ENCODE measurements around the gene SPAG9. TPM values are rescaled to one million over a fixed set of nuclear protein-coding genes. Genes with fewer than 3 reads are reported as not detected.
"Not testable (repeated sequence)": the region's sequence is repeated elsewhere in the genome, so short reads cannot be mapped to it uniquely, and the experiment has no call there.

Gene SPAG9
- total RNA-seq, 3 donors from 2014 or later: 37.2 to 45.6 (median 37.4) TPM

DNA sequence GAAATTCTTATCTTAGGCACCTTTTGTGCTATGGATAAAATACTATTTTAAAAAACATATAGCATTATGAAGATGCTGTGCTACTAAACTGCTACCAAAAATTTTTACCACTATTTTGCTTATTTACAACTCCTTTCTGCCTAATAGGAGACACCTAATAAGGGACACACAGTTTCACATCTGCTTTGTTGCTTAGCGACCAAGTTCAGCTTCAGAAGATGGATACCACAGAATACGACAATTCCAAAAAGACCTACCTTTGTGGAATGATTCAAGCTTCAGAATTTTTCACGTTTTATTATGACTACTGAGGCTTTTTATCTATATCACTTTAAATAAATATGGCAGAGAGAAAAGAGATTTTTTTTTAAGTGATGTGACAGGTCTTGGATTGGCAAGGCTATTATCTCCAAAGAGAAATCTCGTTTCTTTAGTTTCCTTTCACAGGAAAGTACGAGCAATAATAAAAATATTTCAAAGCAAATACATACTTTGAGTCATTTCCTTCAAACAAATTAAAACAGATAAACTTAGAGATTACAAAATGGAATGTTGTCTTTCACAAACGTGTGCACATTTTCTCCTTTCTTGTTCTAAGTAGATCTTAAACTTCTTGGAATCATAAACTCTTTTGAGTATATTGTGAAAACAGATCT lies 35.4 kb downstream of the SPAG9 start:
- H3K9me3 Mint-ChIP-seq: no peaks in the 10 kb centered on the region
- DNase-seq (no peak), ATAC-seq (peak in 1 of 2 donors; percentile 34)
- peaks cover 8% of the 10 kb centered on the region for H3K36me3 Mint-ChIP-seq (ENCODE audit: insufficient read depth)
- H3K27me3 Mint-ChIP-seq (ENCODE audit: low read depth): no peaks in the 10 kb centered on the region
- H3K4me1 Mint-ChIP-seq (ENCODE audit: low read depth): peaks cover 21% of the 10 kb centered on the region
- no peak overlapping the region for H3K4me3 Mint-ChIP-seq

DNA sequence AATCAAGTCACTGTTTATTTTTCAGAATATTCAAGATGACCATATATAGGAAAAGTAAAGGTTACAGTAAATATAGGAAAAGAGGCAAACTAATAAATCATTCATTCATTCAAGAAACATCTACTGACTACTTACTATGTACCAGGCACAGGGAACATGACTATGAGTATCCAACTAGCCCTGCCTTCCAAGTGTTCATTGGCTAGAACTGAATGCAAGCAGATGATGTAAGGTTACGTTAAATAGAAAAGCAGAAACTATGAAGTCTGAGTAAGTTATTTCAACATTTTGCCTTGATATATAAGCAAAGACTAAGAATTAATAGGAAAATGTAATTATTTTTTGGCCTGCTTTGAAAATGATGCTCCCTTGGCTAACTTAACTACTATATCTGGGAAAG lies 36.7 kb downstream of the SPAG9 start:
- DNase-seq: no peak
- no peak overlapping the region for H3K4me3 Mint-ChIP-seq
- H3K27me3 Mint-ChIP-seq (ENCODE audit: low read depth): no peaks in the 10 kb centered on the region
- no peaks in the 10 kb centered on the region for H3K9me3 Mint-ChIP-seq
- no peak for ATAC-seq
- peaks cover 10% of the 10 kb centered on the region for H3K36me3 Mint-ChIP-seq (ENCODE audit: insufficient read depth)
- H3K4me1 Mint-ChIP-seq (ENCODE audit: low read depth): peaks cover 21% of the 10 kb centered on the region

GRCh38 chr17:51083364-51083763 lies 37.3 kb downstream of the SPAG9 start:
- H3K9me3 Mint-ChIP-seq; DNase-seq; H3K27me3 Mint-ChIP-seq (ENCODE audit: low read depth); ATAC-seq; H3K4me3 Mint-ChIP-seq: not testable (repeated sequence)
- Mint-ChIP-seq H3K4me1 (ENCODE audit: low read depth) (peaks cover 21% of the 10 kb centered on the region), H3K36me3 (ENCODE audit: insufficient read depth) (peaks cover 14% of the 10 kb centered on the region)

GRCh38 chr17:51079049-51079448 lies 41.6 kb downstream of the SPAG9 start:
- ATAC-seq: no peak
- Mint-ChIP-seq H3K4me3 (no peak overlapping the region), H3K27me3 (ENCODE audit: low read depth) (no peaks in the 10 kb centered on the region), H3K4me1 (ENCODE audit: low read depth) (peaks cover 12% of the 10 kb centered on the region), H3K36me3 (ENCODE audit: insufficient read depth) (peaks cover 20% of the 10 kb centered on the region), H3K9me3 (no peaks in the 10 kb centered on the region)
- no peak for DNase-seq

- Mint-ChIP-seq H3K27me3 (ENCODE audit: low read depth) (no peaks in the 10 kb centered on the region), H3K36me3 (ENCODE audit: insufficient read depth) (peaks cover 20% of the 10 kb centered on the region), H3K4me3 (no peak overlapping the region), H3K4me1 (ENCODE audit: low read depth) (peaks cover 10% of the 10 kb centered on the region), H3K9me3 (no peaks in the 10 kb centered on the region)
- ATAC-seq (no peak), DNase-seq (no peak)
Observed at GRCh38 chr17:51078009-51078592, 42.6 kb downstream of the SPAG9 start.

DNA sequence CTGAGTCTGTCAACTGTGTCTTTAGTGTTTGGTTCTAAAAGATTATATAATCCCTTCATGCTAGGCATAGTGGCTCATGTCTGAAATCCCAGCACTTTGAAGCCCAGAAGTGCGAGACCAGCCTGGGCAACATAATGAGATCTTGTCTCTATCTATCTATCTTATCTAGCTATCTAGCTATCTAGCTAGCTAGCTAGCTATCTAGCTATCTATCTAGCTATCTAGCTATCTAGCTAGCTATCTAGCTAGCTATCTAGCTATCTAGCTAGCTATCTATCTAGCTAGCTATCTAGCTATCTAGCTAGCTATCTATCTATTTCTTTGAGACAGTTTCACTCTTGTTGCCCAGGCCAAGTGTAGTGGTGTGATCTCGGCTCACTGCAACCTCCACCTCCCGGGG lies 43.8 kb downstream of the SPAG9 start:
- Mint-ChIP-seq H3K9me3 (no peaks in the 10 kb centered on the region), H3K36me3 (ENCODE audit: insufficient read depth) (peaks cover 18% of the 10 kb centered on the region), H3K4me3 (no peak overlapping the region), H3K27me3 (ENCODE audit: low read depth) (no peaks in the 10 kb centered on the region), H3K4me1 (ENCODE audit: low read depth) (peaks cover 7% of the 10 kb centered on the region)
- ATAC-seq (no peak), DNase-seq (no peak)

- Mint-ChIP-seq H3K4me1 (ENCODE audit: low read depth) (peaks cover 21% of the 10 kb centered on the region), H3K9me3 (no peaks in the 10 kb centered on the region), H3K36me3 (ENCODE audit: insufficient read depth) (peaks cover 8% of the 10 kb centered on the region), H3K4me3 (no peak overlapping the region), H3K27me3 (ENCODE audit: low read depth) (no peaks in the 10 kb centered on the region)
- DNase-seq: no peak
- ATAC-seq: no peak
Observed at GRCh38 chr17:51071556-51071955, 49.1 kb downstream of the SPAG9 start.

DNA sequence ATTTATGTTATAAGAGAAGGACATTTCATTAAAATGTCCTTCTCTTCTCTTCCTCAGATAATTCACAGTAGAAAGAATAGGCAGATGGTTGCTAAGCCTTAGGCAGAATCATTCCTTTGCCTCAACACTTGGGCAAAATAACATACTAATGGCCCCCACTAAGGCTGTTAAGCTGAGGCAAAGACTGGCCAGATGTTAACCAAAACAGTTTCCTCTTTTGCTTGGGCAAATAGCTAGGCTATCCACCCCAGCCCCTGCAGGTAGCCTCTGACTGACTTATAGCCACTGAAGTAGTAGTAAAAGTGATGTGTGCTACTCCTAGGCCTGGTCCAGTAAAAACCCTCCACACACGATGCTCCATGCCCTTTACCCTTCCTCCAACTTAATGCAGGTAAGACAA lies 55.2 kb downstream of the SPAG9 start:
- no peaks in the 10 kb centered on the region for H3K9me3 Mint-ChIP-seq
- peaks cover 17% of the 10 kb centered on the region for H3K36me3 Mint-ChIP-seq (ENCODE audit: insufficient read depth)

DNA sequence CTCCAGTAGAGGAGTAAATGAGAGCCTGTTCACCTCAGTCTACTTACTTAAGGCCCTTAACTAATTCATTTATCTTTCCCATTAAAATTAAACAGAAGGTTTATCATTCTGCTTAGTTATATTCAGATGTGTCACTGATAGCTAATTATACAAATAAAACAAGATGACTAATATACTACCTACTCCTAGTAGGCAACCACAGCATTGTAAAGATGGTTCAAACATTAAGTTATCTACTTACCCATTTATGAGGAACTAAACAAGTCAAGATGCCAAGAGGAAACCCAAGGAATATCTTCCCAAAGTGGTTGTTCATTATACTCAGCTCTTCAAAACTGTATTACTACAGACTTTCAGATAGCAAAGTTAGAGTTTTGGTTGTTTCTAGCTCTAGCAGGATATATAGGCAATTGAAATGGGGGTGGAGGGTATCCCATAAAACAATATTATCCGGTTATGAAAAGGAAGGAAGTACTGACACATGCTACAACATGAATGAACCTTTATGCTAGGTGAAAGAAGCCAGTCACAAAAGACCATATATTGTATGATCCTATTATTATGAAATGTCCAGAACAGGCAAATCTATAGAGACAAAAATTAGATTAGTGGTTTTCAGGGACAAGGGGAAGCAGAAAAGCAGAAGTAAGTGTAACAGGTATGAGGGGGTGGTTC lies 56.5 kb downstream of the SPAG9 start:
- H3K4me1 Mint-ChIP-seq (ENCODE audit: low read depth): peaks cover 19% of the 10 kb centered on the region

More for the DNA sequence above, 55.2 kb downstream of the SPAG9 start:
- no peaks in the 10 kb centered on the region for H3K27me3 Mint-ChIP-seq (ENCODE audit: low read depth)
- DNase-seq: no peak
- ATAC-seq: no peak
- H3K4me3 Mint-ChIP-seq: no peak overlapping the region
- H3K4me1 Mint-ChIP-seq (ENCODE audit: low read depth): peaks cover 21% of the 10 kb centered on the region

GRCh38 chr17:51060396-51060795 lies 60.3 kb downstream of the SPAG9 start:
- no peak for ATAC-seq
- Mint-ChIP-seq H3K4me1 (ENCODE audit: low read depth) (peaks cover 17% of the 10 kb centered on the region), H3K4me3 (no peak overlapping the region), H3K27me3 (ENCODE audit: low read depth) (no peaks in the 10 kb centered on the region), H3K9me3 (no peaks in the 10 kb centered on the region), H3K36me3 (ENCODE audit: insufficient read depth) (peaks cover 13% of the 10 kb centered on the region)
- no peak for DNase-seq

More for the DNA sequence above, 56.5 kb downstream of the SPAG9 start:
- Mint-ChIP-seq H3K4me3 (no peak overlapping the region), H3K9me3 (no peaks in the 10 kb centered on the region), H3K36me3 (ENCODE audit: insufficient read depth) (peaks cover 15% of the 10 kb centered on the region), H3K27me3 (ENCODE audit: low read depth) (no peaks in the 10 kb centered on the region)
- ATAC-seq (no peak), DNase-seq (no peak)

- H3K9me3 Mint-ChIP-seq: no peaks in the 10 kb centered on the region
- no peaks in the 10 kb centered on the region for H3K27me3 Mint-ChIP-seq (ENCODE audit: low read depth)
- H3K36me3 Mint-ChIP-seq (ENCODE audit: insufficient read depth): peaks cover 14% of the 10 kb centered on the region
- peaks cover 17% of the 10 kb centered on the region for H3K4me1 Mint-ChIP-seq (ENCODE audit: low read depth)
- ATAC-seq (no peak), DNase-seq (no peak)
- H3K4me3 Mint-ChIP-seq: no peak overlapping the region
Observed at GRCh38 chr17:51059781-51060180, 60.9 kb downstream of the SPAG9 start.

- H3K27me3 Mint-ChIP-seq (ENCODE audit: low read depth): no peaks in the 10 kb centered on the region
- no peak overlapping the region for H3K4me3 Mint-ChIP-seq
- DNase-seq (no peak), ATAC-seq (no peak)
- H3K36me3 Mint-ChIP-seq (ENCODE audit: insufficient read depth): peaks cover 7% of the 10 kb centered on the region
- no peaks in the 10 kb centered on the region for H3K9me3 Mint-ChIP-seq
- H3K4me1 Mint-ChIP-seq (ENCODE audit: low read depth): peaks cover 10% of the 10 kb centered on the region
Observed at GRCh38 chr17:51057534-51057933, 63.1 kb downstream of the SPAG9 start.

DNA sequence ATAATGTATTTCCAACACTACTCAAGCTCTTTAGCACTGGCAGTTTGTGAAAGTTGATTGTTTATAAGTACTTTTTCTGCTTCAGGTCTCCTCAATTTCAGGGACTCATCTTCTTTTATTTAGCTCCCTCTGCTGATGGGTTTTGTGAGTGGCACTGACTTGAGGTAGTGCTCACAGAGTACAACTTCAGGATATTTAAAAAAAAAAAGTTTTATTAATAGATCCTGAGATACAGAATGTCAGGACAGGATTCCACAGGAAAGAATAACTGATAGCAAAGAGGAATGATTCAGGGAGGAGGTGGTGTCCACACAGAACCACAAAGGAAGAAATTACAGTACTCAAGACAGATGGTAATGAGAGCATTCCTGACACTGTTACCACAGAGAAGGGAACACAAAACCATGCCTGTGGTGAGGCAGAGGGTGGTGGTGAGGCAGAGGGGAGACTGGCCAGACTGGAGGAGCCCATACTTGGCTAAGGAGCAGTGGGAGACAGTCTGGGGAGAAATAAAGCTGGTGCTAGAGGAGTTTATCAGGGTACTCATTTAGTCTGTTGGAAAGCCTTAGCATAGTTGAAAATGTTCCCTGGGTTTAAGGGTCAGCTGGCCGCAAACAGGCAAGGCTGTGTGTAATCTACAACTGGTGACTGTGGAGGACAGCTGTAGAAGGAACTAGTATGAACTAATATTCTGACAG lies 63.7 kb downstream of the SPAG9 start:
- DNase-seq: no peak
- no peak for ATAC-seq
- Mint-ChIP-seq H3K4me1 (ENCODE audit: low read depth) (peaks cover 9% of the 10 kb centered on the region), H3K9me3 (no peaks in the 10 kb centered on the region), H3K4me3 (no peak overlapping the region), H3K36me3 (ENCODE audit: insufficient read depth) (peaks cover 5% of the 10 kb centered on the region), H3K27me3 (ENCODE audit: low read depth) (no peaks in the 10 kb centered on the region)

GRCh38 chr17:51054748-51055147 lies 65.9 kb downstream of the SPAG9 start:
- Mint-ChIP-seq H3K36me3 (ENCODE audit: insufficient read depth) (peaks cover 10% of the 10 kb centered on the region), H3K4me3 (no peak overlapping the region), H3K27me3 (ENCODE audit: low read depth) (no peaks in the 10 kb centered on the region), H3K4me1 (ENCODE audit: low read depth) (peaks cover 13% of the 10 kb centered on the region), H3K9me3 (no peaks in the 10 kb centered on the region)
- ATAC-seq (no peak), DNase-seq (no peak)
